ENCODE data around the gene FDX1.

Gene FDX1

DNA sequence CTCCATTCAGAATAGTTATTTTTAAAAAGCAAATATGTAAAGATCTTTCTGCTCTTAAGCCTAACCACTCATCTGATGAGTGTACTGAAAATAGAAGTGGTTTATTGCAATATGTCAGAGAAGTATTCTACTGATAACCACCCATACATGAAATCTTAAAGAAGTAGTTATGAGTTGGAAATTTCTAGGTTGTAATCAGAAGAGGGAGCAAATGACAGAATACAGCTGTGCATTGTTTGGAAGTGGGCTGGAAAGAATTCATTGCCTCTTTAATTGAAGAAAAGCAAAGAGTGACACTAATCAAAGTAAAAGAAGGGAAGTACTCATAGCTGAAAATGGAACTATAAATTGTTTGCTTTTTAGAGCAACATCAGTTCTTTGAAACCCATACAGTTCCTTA, 39.4 kb downstream of the FDX1 start:
- no peak for DNase-seq

DNA sequence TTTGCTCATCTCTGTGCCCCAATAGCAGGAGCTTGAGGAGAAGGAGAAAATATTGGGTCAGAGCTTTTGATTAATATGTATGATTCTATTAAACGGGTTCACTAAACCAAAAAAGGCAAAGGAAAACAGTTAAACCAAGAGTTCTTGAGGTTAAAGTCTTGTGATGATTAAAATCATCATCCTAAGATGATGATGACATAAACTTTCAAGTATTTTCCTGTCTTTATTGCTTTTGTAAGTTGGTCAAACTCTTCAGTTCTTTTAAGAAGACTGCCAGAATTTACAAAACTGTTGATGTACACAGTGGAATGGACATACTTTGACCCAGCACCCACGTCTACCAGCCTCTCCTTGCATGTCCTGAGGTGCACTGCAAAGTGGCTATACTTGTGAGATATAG, 41.0 kb downstream of the FDX1 start:
- no peak for DNase-seq

DNA sequence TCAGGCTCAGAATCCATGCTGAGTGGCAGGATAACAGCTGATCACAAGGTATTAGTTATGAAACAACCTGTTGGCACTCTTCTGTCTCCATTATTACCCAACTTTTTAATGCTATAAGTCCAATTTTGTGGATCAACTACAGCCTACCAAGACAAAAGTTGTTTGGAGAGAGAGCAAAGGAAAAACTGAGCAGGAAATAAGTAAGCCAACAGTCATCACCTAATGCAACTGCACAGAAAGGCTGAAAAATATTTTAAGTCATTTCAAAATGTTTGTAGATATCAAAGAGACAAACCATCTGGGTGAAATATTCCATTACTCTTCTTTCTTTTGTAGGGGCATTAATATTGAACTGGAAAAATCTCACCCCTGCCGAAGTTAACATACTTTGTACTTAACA, 41.6 kb downstream of the FDX1 start:
- DNase-seq: no peak

DNA sequence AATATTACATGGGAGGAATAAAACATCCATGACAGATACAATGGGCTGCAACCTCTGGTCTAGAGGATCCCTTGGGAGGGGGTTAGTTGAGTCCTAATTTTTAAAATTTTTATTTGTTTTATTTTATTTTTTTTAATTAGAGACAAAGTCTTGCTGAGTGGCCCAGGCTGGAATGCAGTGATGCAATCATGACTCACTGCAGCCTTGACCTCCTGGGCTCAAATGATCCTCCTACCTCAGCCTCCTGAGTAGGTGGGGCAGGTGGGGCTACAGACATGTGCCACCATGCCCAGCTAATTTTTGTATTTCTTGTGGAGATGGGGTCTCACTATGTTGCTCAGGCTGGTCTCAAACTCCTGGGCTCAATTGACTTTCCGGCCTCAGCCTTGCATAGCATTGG, 43.1 kb downstream of the FDX1 start:
- DNase-seq: no peak

DNA sequence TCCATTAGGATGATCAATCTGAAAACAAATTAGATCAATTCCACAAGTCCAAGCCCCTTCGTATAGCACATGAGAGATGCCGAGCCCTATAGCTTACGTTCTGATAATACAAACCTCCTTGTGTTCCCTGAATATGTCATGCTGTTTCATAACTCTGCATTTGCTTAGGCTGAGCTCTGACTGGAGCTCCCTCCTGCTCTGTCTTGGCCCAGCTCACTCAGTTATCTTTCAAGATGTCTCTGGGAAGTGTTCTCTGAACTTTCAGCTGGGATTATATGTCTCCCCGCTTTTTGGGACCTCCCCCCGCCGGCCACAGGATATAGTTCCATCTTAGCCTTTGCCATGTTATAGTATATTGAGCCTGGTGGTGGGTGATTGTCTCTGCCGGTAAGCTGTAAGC, 44.0 kb downstream of the FDX1 start:
- no peak for DNase-seq

DNA sequence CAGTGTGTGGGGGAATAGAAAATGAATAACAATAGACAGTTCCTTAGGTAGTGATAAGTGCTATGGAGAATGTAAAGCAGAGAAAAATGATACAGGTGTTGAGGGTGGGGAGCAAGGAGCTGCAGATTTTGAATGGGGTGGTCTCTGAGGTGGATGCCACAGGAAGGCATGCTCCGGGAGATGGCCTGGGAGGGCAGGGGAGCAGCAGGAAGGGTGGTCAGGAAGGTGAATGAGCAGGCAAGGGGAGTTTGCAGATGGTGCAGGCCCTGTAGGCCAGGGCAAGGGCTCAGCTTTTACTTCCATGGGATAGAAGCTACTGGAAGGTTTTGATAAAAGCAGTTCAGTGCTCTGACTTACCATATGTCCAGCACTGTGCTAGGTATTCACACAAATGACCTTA, 44.8 kb downstream of the FDX1 start:
- no peak for DNase-seq

DNA sequence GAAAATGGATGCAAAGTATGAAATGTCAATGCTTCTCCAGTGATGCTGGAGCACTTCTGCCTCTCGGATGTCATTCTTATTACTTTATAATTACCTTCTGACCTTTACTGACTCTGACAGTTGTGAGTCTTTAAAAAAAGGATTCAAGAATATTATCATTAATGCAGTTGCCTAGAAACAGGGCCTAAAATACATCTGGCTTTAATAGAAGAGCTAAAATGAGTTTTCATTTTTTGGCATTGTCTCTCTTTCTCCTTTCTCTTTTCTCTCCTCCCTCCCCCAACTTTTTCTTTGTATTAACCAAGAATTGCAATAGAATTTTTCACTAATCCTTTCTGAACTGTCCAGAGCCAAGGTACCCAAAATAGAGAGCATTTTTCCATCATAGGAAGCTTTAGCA, 45.9 kb downstream of the FDX1 start:
- no peak for DNase-seq

DNA sequence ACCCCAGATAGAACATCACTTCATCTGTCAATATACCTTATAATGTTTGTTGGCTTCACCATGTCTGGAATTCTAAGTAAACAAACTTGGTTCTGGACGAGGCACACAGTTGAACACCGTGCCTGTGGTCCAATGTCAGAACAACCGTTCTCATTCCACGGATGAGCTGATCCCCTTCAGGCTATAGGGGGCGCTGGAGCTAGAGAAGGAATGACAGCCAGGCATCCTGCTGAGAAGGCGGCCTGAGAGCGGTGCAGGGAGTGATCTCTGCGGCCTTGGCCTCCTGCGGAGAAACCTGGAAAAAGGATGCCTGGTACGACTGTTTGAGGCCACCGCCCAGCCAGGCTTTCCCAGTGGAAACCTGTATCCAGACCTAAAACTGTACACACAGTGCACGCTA, 48.7 kb downstream of the FDX1 start:
- no peak for DNase-seq

DNA sequence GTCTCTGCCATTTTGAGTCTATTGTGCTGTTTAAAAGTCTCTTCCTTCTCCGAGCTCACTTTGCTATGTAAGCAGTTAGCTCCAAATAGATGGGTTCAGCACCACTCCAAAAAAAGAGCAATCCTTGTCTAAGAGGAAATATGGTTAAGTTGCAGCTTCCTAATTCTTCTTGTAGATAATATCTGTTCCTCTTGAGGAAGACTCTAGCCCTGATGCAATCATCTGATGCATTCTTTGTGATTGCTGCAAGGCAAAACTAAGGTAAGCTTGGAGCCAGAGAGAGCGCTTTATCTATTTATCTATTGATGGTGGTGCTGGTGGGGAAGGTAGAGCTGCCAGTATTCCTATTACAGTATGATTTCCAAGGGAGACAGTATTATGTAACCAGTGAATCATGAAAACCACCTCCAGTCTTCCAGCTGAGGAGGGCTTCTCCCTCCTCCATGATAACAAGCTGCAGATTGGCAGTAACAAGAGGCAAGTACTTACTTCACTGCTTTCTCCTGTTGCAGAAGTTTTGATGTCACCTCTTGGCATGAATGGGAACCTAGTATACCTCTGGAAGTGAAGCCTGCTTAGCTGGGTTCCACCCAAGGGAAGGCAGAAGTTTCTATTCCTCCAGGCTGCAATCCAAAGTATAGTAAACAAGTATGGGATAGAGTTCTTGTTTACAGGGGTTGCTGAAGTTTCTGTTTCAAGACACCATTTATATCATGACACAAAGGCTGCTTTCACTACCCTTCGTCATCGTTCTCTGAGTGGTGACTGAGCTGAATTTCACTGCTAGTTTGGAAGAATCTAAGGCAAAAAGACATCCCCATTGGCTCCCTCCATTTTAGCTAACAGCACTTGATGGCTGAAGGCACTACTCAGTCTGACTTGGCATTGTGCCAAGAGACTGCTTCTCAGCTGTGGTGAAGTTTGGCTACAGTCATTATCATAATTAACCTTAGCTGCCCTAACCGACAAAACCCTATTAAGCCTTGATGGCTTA, 49.7 kb downstream of the FDX1 start:
- no peak for DNase-seq

DNA sequence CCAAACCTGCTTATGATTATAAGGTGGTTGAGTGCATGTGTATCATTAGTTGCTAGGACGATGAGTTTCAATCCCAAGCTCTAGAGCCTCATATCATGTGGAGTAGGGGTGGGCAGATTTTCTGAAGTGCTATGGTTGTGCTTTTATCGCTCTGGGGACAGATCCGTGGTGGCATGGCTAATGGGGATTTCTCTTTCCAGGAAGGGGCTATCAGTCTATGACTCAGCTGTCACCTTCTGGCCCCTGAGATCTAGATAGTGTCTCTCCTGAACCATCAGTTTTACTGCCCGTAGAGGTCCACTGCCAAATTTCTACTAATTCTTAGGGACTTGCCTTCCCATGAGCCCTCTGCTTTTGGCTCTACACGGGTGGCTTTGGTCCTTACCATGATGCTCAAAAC, 51.8 kb downstream of the FDX1 start:
- DNase-seq: no peak

DNA sequence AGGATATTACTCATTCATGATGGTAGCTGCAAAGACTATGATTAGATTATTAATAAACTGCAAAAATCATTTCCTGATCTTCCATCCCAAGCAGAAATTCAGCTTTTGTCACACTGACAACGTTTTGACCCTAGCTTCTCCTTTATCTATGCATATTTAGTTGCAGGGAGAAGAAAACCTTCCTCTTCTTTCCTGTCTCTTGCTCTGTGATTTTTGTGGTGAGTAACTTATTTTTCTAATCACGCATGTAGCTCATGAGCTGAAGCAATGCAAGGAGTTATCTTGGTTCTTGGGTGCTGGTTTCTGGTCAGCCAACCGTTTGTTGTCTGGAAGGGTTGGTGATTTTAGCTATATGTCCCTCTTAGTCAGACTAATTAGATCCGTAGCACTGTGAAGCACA, 56.4 kb downstream of the FDX1 start:
- no peak for DNase-seq

DNA sequence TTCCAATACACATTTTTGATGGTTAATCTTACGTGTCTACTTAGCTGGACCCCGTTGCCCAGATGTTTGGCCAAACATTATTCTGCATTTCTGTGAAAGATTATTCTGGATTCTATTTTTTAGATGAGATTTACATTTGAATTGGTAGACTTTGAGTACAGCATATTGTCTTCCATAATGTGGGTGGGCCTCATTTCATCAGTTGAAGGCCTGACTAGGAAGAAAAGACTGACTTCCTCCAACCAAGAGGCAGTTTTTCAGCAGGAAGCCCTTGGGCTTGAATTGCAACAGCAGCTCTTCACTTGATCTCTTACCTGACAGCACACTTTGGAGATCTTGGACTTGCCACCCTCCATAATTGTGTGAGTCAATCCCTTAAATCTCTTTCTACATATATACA, 58.7 kb downstream of the FDX1 start:
- DNase-seq: no peak

DNA sequence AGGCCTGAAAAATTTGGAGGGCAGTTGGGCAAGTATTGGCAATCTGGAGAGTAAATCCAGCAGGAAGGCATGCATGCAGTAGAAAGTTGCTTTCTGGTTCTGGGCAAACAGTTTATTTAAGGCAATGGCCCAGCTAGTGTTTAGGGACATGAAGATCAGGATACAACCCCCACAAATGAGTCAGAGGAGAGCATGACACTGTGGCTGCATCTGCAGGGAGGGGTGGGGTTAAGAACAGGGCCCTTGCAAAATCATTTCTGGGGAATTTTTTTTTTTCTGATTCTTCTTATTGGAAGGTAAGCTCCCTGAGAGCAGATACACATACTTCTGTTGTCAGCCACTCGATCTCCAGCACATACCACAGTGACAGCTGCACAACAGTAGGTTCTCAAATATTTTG, 61.1 kb downstream of the FDX1 start:
- DNase-seq: no peak

DNA sequence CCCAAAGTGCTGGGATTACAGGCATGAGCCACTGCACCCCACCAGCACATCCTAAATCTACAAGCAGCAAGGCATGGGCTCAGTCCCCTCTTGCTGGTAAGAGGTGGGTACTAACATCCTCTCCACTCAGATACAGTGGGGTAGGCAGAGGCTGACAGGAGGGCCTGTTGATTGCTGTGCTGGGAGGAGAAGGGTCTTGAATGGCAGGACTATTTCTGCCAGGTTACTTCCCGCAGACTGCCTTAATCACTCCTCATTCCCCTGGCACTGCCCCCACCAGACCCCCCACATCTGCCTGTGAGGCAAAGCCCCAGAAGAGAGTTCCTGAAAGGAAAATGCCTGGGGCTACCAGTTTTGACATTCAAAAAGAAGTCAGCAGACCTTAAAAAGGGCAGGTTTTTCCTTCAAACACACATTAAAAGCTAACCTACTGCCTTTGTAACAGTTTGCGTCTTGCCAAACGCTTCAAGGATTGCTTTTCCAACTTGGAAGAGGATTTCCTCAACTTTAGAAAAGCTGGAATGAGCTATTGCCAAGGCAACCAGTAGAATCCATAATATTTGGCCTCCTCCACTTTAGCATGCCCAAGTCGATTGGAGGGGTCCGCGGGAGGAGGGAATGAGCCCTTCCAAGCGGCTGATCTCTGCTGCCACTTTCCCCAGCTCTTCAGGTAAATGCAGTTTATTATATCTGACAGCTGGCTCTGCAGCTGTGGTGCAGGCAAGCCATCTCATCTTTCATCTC, 62.0 kb downstream of the FDX1 start:
- DNase-seq: no peak

DNA sequence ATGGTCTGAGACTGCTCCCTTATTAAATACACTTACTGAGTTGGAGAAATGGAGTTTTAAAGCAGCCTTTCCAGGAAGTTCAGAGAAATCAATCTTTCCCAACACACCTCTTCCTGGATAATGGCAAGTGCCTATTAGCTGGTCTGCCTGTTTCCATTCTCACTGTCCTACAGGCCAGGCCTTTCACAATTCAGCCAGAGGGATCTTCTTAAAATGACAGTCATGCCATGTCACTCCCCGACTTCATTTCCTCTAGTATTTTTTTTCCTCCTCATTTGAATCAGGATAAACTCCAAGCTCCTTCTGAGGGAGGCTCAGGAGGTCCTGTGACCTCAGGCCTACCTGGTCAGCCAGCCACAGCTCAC, 62.6 kb downstream of the FDX1 start:
- DNase-seq: no peak

DNA sequence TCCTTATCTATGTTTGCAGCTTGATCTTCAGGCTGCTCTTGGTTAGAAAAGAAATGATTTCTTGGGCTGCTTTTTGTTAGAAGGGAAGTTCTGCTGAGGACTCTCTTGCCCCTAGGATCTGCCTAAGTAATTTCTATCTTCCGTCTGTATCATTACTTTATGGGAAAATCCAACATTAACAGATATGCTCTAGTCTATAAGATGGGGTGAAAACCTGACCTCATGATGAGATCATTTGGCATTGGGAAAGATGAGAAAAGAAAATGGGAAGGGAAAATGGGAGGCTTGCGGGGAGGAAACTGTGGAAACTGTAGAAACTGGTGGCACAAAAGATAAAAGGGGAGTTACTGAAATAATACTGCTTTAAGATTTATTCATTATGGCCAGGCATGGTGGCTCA, 63.6 kb downstream of the FDX1 start:
- no peak for DNase-seq

DNA sequence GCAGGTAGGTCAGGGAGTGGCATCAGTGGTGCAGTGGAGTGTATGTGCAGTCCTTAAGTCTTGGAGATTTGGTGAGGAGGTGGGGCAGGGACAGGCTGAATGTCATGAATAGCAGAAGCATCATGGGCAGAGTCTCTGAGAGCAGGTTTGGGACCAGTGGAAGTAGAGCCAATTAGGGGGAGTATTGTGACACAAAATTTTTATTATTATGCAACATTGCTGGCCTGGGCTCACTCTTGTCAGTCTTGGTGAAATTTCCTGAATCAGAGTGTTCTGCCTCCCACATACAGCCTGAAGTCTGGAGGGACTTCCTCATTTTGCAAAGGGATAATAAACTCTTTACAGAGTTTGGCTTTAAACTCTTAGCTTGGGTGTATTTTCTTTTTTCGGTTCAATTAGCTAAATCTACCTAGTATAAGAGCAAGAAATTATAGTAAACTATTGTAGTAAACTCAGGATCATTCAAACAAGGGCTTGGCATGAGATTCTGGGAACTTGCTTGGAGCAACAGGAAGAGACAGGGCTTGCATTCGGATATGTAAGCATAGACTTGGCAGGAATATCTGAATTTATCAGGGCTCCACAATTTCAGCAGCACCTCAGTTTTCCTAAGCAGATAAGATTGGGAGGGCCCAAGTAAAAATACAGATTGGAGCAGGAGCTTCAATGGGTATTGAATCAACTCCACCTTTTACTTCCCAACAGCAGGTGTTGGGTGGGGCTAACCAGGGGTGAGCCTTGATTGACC, 67.7 kb downstream of the FDX1 start:
- no peak for DNase-seq

DNA sequence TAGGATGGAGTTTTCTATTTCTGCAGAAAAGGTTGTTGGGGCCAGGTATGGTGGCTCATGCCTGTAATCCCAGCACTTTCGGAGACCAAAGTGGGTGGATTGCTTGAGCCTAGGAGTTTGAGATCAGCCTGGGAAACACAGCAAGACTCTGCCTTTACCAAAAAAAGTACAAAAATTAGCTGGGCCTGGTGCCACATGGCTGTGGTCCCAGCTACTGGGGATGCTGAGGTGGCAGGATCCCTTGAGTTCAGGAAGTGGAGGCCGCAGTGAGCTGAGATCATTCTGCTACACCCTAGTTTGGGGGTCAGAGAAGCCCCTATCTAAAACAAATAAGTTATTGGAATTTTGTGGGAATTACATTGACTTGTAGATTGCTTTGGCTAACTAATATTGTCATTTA, 71.7 kb downstream of the FDX1 start:
- DNase-seq: no peak

DNA sequence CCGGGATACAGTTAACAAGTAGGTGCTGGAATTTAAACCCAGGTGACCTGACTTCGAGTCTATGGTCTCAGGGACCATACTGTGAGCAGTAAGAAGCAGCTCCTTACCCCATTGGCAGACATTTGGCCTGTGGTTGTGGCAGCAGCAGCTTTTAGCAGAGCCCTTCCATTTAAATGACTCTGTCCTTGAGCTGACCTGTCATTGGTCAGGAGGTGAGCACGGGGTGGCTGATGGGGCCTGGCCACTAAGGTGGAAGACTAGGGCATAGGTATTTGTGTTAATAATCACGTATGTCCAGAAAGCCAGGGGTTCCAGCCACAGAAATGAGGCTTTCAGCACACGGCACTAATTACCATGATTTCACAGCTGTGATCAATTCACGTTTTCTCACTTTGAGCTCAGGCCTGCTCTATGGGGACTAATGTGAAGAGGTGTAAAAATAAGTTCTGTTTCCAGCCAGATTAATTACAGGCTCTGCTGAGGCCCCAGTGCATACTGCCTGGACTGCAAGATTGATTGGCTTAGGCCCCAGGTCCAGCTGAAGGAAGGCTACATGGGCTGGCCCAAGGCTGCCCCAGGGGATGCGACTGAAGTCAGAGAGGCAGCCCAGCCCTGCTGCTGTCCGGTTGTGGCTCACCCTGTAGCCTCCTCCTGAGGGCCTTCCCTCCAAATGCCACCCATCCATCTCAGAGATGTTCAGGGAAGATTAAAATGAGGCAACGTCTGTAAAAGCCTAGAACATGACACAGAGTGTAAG, 76.0 kb downstream of the FDX1 start:
- DNase-seq: no peak

DNA sequence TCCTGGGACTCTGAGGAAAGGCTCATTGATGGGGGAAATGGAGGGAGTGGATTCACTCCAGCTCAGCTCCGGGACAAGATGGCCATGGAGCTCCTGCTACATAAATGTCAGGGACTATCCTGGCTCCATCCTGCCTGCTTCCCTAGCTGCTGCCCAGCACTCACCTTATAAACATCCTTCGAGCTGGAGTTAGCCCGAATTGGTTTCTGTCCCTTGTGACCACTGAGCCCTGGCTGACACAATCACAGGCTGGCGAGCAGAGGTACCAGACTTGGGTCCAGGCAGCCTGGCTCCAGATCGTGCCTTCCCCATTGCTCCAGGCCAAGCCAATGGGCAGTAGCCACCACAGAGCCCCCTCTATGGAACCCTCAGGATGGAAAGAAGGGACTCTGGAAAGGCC, 77.6 kb downstream of the FDX1 start:
- no peak for DNase-seq

DNA sequence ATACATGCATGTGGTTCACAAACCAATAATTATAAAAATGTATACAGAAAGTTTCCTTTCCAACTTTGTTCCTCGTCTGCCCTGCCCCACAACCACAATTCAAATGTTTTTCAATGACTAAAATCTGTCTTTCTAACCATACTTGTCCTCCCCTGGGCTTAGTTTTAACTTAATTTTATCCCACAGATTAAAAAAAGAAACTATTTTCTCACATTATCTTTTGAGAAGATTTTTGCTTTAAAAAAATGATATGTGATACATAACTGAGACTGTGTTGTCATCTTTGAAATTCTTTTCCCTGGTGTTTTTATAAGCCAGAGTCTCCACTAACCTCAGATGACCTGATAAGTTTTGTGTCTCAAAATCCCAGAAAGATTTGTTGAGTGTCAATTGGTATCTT, 79.0 kb downstream of the FDX1 start:
- DNase-seq: no peak

DNA sequence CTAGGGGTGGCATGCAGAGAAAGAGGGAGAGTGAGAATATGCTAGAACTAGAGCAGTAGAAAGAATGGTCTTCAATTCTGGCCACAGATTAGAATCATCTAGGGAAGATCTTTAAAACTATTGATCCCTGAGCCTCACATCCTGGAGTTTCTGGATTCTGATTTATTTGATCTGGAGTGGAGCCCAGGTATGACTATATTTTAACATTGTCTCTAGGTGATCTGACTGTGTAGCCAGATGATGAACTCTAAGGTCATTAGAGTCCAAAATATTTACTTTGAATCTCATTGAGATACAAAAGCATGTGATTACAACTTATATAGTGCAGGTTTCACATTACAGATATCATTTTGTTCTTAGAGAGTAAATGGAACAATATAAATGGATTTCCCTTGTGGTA, 79.7 kb downstream of the FDX1 start:
- no peak for DNase-seq

DNA sequence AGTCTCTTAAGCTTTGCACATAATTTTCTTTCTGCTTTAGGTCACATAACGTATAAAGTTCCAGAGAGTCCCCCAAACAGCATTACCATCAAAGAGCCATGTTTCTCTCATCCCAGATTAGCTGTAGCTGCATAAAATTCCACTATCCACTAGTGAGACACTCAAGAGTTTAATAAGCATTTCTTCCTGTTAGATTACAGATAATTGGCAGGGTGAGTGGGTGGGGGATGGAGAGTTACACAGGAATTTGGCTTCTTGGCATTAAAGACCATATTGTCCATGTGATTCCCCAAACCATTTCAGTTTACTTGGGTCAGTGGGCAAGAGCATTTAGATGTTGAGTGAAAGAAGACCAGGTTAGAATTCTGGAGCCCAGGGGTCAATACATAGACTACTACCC, 82.3 kb downstream of the FDX1 start:
- DNase-seq: no peak
